Lung (tissue), 12 donors: ENCODE measurements around the gene PLCB4. TPM values are rescaled to one million over a fixed set of nuclear protein-coding genes. Genes with fewer than 3 reads are reported as not detected.

Source experiments
- ATAC-seq: fragments of 200-7000 bp; cut with Tn5 transposase; one replicate; pipeline ENCODE4 v1.9.1; 2020; ENCODE audit warnings: moderate number of reproducible peaks; ENCODE audit not compliant: insufficient read depth, low FRiP score
- DNase-seq, 3 donors: peaks; one replicate each; pipeline ENCODE4 v3.0.0-alpha.2; 2013 to 2017
- H3K27ac ChIP-seq, 2 donors: one replicate each; pipeline ENCODE4 v1.5.1; 2013; ENCODE audit warnings: mild to moderate bottlenecking in 2 of 2, moderate library complexity in 2 of 2, control low read depth in 1 of 2, inconsistent platforms in 1 of 2, low read depth in 1 of 2, low read length in 1 of 2
- H3K27me3 ChIP-seq, 3 donors: one replicate each; pipeline ENCODE4 v1.5.1; 2013; ENCODE audit warnings: low read length in 2 of 3; ENCODE audit not compliant: control insufficient read depth in 3 of 3, insufficient read depth in 3 of 3
- H3K36me3 ChIP-seq, 4 donors: one replicate each; pipeline ENCODE4 v1.5.1; 2013; ENCODE audit warnings: low read length in 4 of 4, mild to moderate bottlenecking in 1 of 4, moderate library complexity in 1 of 4; ENCODE audit not compliant: control insufficient read depth in 4 of 4, insufficient read depth in 4 of 4
- H3K4me1 ChIP-seq, 5 donors: one replicate each; pipeline ENCODE4 v1.5.1; 2013; ENCODE audit warnings: low read length in 5 of 5, mild to moderate bottlenecking in 2 of 5, moderate library complexity in 1 of 5; ENCODE audit not compliant: control insufficient read depth in 5 of 5, insufficient read depth in 5 of 5
- H3K4me3 ChIP-seq: one replicate; pipeline ENCODE4 v1.5.1; 2013; ENCODE audit warnings: mild to moderate bottlenecking, control low read depth, moderate library complexity
- H3K9ac ChIP-seq, 2 donors: one replicate each; pipeline ENCODE4 v1.5.1; 2013; ENCODE audit warnings: low read length in 2 of 2, control low read depth in 1 of 2; ENCODE audit not compliant: insufficient read depth in 1 of 2
- H3K9me3 ChIP-seq, 4 donors: one replicate each; pipeline ENCODE4 v1.5.1; 2013; ENCODE audit warnings: low read length in 3 of 4, mild to moderate bottlenecking in 1 of 4, moderate library complexity in 1 of 4; ENCODE audit not compliant: control insufficient read depth in 4 of 4, insufficient read depth in 3 of 4
- CTCF ChIP-seq: IDR thresholded peaks from 2 replicates; pipeline ENCODE4 v1.5.1; 2012; ENCODE audit warnings: mild to moderate bottlenecking; ENCODE audit errors: control extremely low read depth, extremely low read depth
- WGBS, 2 donors: extraction: QIAGEN DNeasy Blood & Tissue Kit; methylation state at CpG; one replicate each; pipeline ENCODE4 v1.1.7; 2013; 5-methylcytosine and 5-hydroxymethylcytosine counted together
- polyA plus RNA-seq, 2 donors: library from polyadenylated mRNA; stranded (reverse); fragments of 200-250 nt; gene quantifications; one replicate each; pipeline ENCODE4 v1.2.1, GENCODE V29; 2013
- total RNA-seq, 2 donors: library from RNA; depleted of rRNA in 1 of 2; stranded (reverse); fragments of >200 nt in 1 of 2; gene quantifications; one replicate each; pipeline ENCODE4 v1.2.1, GENCODE V29; 2014 to 2021
- donor health status: control.
- donor health status: control.
- donor health status: Bipolar disorder and iron deficiency.
- donor health status: healthy.
- donor health status: DM: yes; HTN: yes; CAD: no.

The PLCB4 gene
- total and polyA plus RNA-seq, 4 donors: 2.1 to 18.6 (median 5.6) TPM

- H3K4me3 ChIP-seq: no peak overlapping the region
- H3K9ac ChIP-seq: no peak overlapping the region
- H3K27me3 ChIP-seq: no peaks in the 10 kb centered on the region
- WGBS, 2 donors: 87 to 90% methylated on average over 1 of the region's 1 CpG
- TF ChIP-seq CTCF: no peak
- no peaks in the 10 kb centered on the region for H3K36me3 ChIP-seq
- no peak overlapping the region for H3K27ac ChIP-seq
- H3K9me3 ChIP-seq: peaks cover 0 to 7% (median 3%) of the 10 kb centered on the region in 4 donors
- no peak for DNase-seq
- ATAC-seq: no peak
- H3K4me1 ChIP-seq: peaks cover 0 to 6% (median 0%) of the 10 kb centered on the region in 5 donors
These were observed 85.7 kb downstream of the PLCB4 start for GRCh38 chr20:9154464-9155024.

- Histone ChIP-seq H3K9ac (no peak overlapping the region), H3K27ac (peak overlapping the region in 1 of 2 donors; percentile 3), H3K36me3 (no peaks in the 10 kb centered on the region), H3K27me3 (no peaks in the 10 kb centered on the region), H3K4me1 (peaks cover 0 to 18% (median 2%) of the 10 kb centered on the region in 5 donors), H3K4me3 (no peak overlapping the region), H3K9me3 (peaks cover 0 to 7% (median 3%) of the 10 kb centered on the region in 4 donors)
- ATAC-seq (no peak), DNase-seq (no peak)
- 76 to 87% methylated on average over 4 of the region's 4 CpGs for WGBS, 2 donors
- TF ChIP-seq CTCF: no peak
These were observed 87.8 kb downstream of the PLCB4 start for GRCh38 chr20:9156529-9157280.

GRCh38 chr20:9160331-9160730, 91.4 kb downstream of the PLCB4 start:
- WGBS, 2 donors: 29 to 51% methylated on average over 6 of the region's 6 CpGs
- H3K27ac ChIP-seq: peak overlapping the region in 1 of 2 donors; percentile 57
- H3K9me3 ChIP-seq: no peaks in the 10 kb centered on the region
- no peaks in the 10 kb centered on the region for H3K27me3 ChIP-seq
- no peak overlapping the region for H3K9ac ChIP-seq
- DNase-seq: no peak
- no peak overlapping the region for H3K4me3 ChIP-seq
- peaks cover 0 to 21% (median 2%) of the 10 kb centered on the region in 5 donors for H3K4me1 ChIP-seq
- no peak for ATAC-seq
- H3K36me3 ChIP-seq: no peaks in the 10 kb centered on the region
- no peak for TF ChIP-seq CTCF
